Right forelimb (tissue), 1 donor: Measurements from ENCODE around the gene UBE2A.

ENCODE experiments used
- DNase-seq: peaks from one replicate; pipeline ENCODE4 v3.0.0-alpha.2; 2018

The UBE2A gene

DNA sequence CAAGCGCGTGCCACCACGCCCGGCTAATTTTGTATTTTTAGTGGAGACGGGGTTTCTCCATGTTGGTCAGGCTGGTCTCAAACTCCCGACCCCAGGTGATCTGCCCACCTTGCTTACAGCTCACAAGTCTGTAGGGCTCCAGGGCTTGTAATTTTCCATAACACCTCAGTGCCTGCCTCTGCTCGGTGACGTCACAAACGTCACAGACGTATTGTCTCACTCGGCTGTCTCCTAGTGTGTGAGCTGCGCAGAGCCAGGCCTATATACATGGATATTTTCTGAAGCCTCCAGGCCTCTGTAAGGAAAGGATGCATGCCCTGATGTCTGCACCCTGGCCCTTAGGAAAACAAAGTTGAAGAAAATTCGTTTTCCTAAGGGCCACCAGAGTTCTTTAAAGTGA lies 40.4 kb downstream of the UBE2A start:
- no peak for DNase-seq

GRCh38 chrX:119617517-119618164 lies 43.3 kb downstream of the UBE2A start:
- no peak for DNase-seq

- DNase-seq, result no peak
Observed at GRCh38 chrX:119618439-119618838, 44.1 kb downstream of the UBE2A start.

GRCh38 chrX:119622356-119623232 lies 48.2 kb downstream of the UBE2A start:
- no peak for DNase-seq

DNA sequence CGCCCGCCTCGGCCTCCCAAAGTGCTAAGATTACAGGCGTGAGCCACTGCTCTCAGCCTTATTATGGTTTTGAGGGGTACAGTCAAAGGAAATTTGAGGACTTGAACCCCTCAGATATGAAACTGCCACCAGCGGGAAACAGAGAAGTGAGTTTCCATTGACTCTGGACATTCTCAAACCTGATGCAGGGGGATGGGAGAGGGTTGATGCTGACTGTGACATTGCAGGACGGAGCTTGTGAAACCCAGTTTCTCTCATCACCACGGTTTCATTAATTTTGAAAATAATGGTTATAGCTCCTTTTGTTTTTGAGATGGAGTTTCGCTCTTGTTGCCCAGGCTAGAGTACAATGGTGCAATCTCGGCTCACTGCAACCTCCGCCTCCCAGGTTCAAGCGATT lies 50.1 kb downstream of the UBE2A start:
- DNase-seq, result no peak

DNA sequence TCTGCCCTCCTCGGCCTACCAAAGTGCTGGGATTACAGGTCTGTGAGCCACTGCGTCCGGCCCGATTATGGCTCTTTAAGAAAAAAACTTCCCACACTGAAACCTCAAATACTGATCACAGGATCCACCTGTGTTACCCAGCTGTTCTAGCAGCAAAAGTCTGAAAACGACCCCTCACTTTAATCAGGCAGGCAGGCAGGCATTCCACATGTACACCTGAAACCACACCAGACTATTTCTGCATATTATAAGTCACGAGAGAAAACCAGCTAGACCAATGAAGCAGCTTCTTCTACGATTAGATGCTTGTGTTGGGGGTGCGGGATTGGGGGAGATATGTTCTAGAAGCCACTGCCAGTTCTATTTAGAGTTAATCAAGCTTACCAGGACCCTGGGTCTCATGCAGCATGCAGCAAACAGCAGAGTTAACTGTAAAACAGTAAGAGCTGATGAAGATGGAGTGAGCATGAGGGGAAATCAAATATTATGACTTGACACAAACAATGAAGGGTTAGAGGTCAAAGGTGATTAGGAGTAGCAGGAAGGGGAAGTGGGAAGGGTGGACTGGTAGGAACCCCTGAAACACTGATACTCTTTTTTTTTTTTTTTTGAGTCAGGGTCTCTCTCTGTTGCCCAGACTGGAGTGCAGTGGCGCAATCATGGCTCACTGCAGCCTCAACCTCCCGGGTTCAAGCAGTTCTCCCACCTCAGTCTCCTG lies 50.7 kb downstream of the UBE2A start:
- DNase-seq, result no peak

GRCh38 chrX:119625843-119626242 lies 51.5 kb downstream of the UBE2A start:
- DNase-seq, result no peak
